SK-N-SH treated with all-trans-retinoic acid at 6 μM for 48 hours (cell line): Measurements from ENCODE around the gene XPOT.

Source experiments
- ARNTL ChIP-seq: fragments of 450-650 bp; formaldehyde crosslinking; IDR thresholded peaks from 2 replicates; pipeline ENCODE4 v1.5.0; 2020; ENCODE audit warnings: low read depth, mild to moderate bottlenecking, moderate library complexity, borderline replicate concordance
- CSRNP3 ChIP-seq: fragments of 250-450 bp; sonication (Bioruptor Pico); IDR thresholded peaks from 2 replicates; pipeline ENCODE4 v1.5.1; 2021; ENCODE audit warnings: mild to moderate bottlenecking, moderate library complexity
- GLIS3 ChIP-seq: fragments of 250-450 bp; sonication (Bioruptor Pico); IDR thresholded peaks from 2 replicates; pipeline ENCODE4 v1.5.0; 2020; ENCODE audit warnings: mild to moderate bottlenecking, moderate library complexity
- OSR1 ChIP-seq: fragments of 250-450 bp; sonication (Bioruptor Pico); IDR thresholded peaks from 2 replicates; pipeline ENCODE4 v1.8.0; 2022; ENCODE audit warnings: moderate library complexity, mild to moderate bottlenecking, inconsistent platforms
- PATZ1 ChIP-seq: fragments of 250-450 bp; sonication (Bioruptor Pico); IDR thresholded peaks from 2 replicates; pipeline ENCODE4 v1.8.0; 2020; ENCODE audit warnings: mild to moderate bottlenecking, moderate library complexity, borderline replicate concordance
- POU6F1 ChIP-seq: fragments of 250-450 bp; sonication (Bioruptor Pico); IDR thresholded peaks from 2 replicates; pipeline ENCODE4 v1.8.0; 2021; ENCODE audit warnings: low read depth, mild to moderate bottlenecking, moderate library complexity, borderline replicate concordance
- PPARA ChIP-seq: fragments of 250-450 bp; sonication (Bioruptor Pico); IDR thresholded peaks from 2 replicates; pipeline ENCODE4 v1.5.0; 2020; ENCODE audit warnings: mild to moderate bottlenecking, borderline replicate concordance
- RARB ChIP-seq: fragments of 250-450 bp; sonication (Bioruptor Pico); IDR thresholded peaks from 2 replicates; pipeline ENCODE4 v1.8.0; 2021; ENCODE audit warnings: mild to moderate bottlenecking, moderate library complexity
- SNAI2 ChIP-seq: fragments of 250-450 bp; sonication (Bioruptor Pico); IDR thresholded peaks from 2 replicates; pipeline ENCODE4 v1.5.0; 2020; ENCODE audit warnings: mild to moderate bottlenecking, moderate library complexity
- TCF4 ChIP-seq: fragments of 250-450 bp; sonication (Bioruptor Pico); IDR thresholded peaks from 2 replicates; pipeline ENCODE4 v1.8.0; 2021; ENCODE audit warnings: mild to moderate bottlenecking, moderate library complexity, borderline replicate concordance

GRCh38 chr12:64404470-64405256 is 471 bp downstream of the XPOT start:
- TF ChIP-seq TCF4 (CRISPR knock-in tag) (0 out of 2 replicates have a peak, but pooled peaks have one; percentile 15), GLIS3 (CRISPR knock-in tag) (no peak), POU6F1 (CRISPR knock-in tag) (no peak), CSRNP3 (CRISPR knock-in tag) (no peak), SNAI2 (CRISPR knock-in tag) (no peak), ARNTL (CRISPR knock-in tag) (no peak), RARB (no peak), PPARA (CRISPR knock-in tag) (no peak), PATZ1 (CRISPR knock-in tag) (no peak), OSR1 (CRISPR knock-in tag) (no peak)
